Retinal pigment epithelial cell (primary cell): ENCODE measurements around the gene ADD3.
"Not testable (repeated sequence)": the region's sequence is repeated elsewhere in the genome, so short reads cannot be mapped to it uniquely, and the experiment has no call there.

Source experiments
- DNase-seq: peaks from one replicate; pipeline ENCODE4 v3.0.0-alpha.2; 2010; ENCODE audit warnings: low read depth
- H3K4me3 ChIP-seq: 2 replicates; pipeline ENCODE4 v1.5.1; 2011; ENCODE audit warnings: mild to moderate bottlenecking, low read length, control low read depth, moderate library complexity
- TF ChIP-seq, protein P1 (sequence below): conservative IDR thresholded peaks from 2 replicates; pipeline ENCODE4 v1.5.1; 2011; ENCODE audit warnings: low read depth, low read length, control low read depth, inconsistent platforms

The ADD3 gene

GRCh38 chr10:110044681-110045080 is 36.9 kb downstream of the ADD3 start:
- no peak overlapping the region for H3K4me3 ChIP-seq
- DNase-seq: no peak
- TF ChIP-seq, protein P1, sequence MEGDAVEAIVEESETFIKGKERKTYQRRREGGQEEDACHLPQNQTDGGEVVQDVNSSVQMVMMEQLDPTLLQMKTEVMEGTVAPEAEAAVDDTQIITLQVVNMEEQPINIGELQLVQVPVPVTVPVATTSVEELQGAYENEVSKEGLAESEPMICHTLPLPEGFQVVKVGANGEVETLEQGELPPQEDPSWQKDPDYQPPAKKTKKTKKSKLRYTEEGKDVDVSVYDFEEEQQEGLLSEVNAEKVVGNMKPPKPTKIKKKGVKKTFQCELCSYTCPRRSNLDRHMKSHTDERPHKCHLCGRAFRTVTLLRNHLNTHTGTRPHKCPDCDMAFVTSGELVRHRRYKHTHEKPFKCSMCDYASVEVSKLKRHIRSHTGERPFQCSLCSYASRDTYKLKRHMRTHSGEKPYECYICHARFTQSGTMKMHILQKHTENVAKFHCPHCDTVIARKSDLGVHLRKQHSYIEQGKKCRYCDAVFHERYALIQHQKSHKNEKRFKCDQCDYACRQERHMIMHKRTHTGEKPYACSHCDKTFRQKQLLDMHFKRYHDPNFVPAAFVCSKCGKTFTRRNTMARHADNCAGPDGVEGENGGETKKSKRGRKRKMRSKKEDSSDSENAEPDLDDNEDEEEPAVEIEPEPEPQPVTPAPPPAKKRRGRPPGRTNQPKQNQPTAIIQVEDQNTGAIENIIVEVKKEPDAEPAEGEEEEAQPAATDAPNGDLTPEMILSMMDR: no peak

DNA sequence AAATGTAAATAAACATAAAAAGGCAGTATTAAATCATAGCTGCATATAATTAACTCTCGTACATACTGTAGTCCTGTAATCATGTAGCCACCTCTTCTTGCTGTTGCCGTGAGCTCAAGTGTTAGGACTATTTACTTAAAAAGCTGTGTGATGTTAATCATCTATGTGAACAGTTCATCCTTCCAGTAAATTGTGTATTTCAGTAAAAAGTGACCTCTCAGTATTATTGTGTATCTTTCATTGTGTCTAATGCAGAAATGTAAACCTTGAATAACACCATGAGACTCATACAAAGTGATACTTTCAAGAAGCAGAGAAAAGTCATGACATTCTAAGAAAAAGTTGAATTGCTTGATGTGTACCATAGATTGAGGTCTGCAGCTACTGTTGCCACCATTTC is 38.0 kb downstream of the ADD3 start:
- TF ChIP-seq, protein P1: no peak

GRCh38 chr10:110048145-110048544 is 40.4 kb downstream of the ADD3 start:
- not testable (repeated sequence) for H3K4me3 ChIP-seq, DNase-seq

More for the DNA sequence above, 38.0 kb downstream of the ADD3 start:
- H3K4me3 ChIP-seq: no peak overlapping the region
- DNase-seq: no peak

DNA sequence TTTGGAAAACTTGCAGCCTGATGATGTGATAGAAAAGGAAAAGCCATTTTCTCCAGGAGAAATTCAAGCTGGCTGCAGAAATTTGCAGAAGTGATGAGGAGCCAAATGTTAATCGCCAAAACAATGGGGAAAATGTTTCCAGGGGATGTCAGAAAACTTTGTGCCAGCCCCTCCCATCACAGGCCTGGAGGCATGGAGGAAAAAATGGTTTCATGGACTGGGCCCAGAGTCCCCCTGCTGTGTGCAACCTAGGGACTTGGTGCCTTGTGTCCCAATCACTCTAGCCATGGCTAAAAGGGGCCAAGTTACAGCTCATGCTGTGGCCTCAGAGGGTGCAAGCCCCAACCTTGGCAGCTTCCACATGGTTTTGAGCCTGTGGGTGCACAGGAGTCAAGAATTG is 41.0 kb downstream of the ADD3 start:
- TF ChIP-seq, protein P1: no peak
- DNase-seq: no peak
- no peak overlapping the region for H3K4me3 ChIP-seq

DNA sequence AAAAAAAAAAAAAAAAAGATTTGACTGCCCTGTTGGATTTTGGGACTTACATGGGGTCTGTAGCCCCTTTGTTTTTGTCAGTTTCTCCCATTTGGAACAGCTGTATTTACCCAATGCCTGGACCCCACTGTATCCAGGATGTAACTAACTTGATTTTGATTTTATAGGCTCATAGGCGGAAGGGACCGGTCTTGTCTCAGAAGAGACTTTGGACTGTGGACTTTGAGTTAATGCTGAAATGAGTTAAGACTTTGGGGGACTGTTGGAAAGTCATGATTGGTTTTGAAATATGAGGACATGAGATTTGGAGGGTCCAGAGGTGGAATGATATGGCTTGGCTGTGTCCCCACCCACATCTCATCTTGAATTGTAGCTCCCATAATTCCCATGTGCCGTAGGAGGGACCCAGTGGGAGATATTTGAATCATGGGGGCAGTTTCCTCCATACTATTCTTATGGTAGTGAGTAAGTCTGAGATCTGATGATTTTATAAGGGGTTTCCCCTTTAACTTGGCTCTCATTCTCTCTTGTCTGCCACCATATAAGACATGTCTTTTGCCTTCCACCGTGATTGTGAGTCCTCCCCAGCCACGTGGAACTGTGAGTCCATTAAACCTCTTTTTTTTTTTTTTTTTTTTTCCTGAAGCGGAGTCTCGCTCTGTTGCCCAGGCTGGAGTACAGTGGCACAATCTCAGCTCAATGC is 42.3 kb downstream of the ADD3 start:
- DNase-seq: not testable (repeated sequence)

GRCh38 chr10:110051487-110051886 is 43.7 kb downstream of the ADD3 start:
- H3K4me3 ChIP-seq: no peak overlapping the region
- no peak for DNase-seq
- TF ChIP-seq, protein P1: no peak

More for the DNA sequence above, 42.3 kb downstream of the ADD3 start:
- not testable (repeated sequence) for H3K4me3 ChIP-seq

DNA sequence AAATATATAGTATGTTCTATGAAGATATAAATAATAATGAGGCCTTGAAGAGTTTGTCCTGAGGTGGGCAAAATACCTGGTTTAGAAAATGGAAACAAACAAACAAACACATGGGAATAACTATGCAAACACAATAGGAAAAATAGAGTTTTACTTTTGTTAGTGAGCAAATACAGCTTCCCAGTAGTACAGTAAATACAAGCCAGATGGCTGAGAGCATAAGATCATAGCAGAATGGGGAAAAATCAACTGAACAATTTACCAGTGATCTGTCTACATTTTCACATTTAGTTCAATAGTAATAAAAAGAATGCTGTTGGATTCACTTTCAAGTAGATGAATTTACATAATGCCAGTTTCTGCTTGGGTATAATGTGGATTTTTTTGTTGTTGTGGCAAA is 45.1 kb downstream of the ADD3 start:
- DNase-seq: no peak
- TF ChIP-seq, protein P1: no peak
- H3K4me3 ChIP-seq: no peak overlapping the region

DNA sequence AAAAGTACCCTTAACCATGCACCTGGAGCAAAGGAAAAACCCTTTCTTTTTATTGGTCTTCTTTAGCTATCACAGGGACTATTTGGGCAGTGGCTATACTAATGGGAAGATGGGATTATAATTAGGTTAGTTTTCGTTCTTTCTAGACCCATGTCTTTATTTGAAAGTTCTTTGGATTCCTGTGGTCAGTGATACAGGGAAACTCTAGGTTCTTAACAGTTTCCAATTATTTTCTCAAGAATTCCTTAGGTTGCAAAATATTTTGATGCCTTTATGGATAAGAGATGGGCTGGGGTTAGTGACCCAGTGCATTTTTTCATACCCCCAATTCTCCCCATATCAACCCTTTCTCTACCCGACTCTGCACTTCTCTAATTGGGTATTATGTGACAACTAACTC is 49.0 kb downstream of the ADD3 start:
- no peak for DNase-seq
- TF ChIP-seq, protein P1: no peak
- H3K4me3 ChIP-seq: no peak overlapping the region
